HepG2 (cell line): ENCODE results near the gene TBCB. TPM values are rescaled to one million over a fixed set of nuclear protein-coding genes. Genes with fewer than 3 reads are reported as not detected.

Experiments used
- ASH2L ChIP-seq: fragments of 300-600, 200-600 bp; sonication (generic); IDR thresholded peaks from 2 replicates; pipeline ENCODE4 v1.7.0; 2017; ENCODE audit warnings: low read depth, mild to moderate bottlenecking, moderate library complexity, mixed read lengths, low read length; ENCODE audit not compliant: insufficient read length
- CAMTA2 ChIP-seq: sonication (generic); formaldehyde crosslinking; IDR thresholded peaks from 2 replicates; pipeline ENCODE4 v1.4.0; 2020; ENCODE audit warnings: mild to moderate bottlenecking, missing genetic modification reagents, borderline replicate concordance
- GABPB1 ChIP-seq: IDR thresholded peaks from 2 replicates; pipeline ENCODE4 v1.6.1; 2016; ENCODE audit warnings: mild to moderate bottlenecking, missing genetic modification reagents, moderate library complexity, missing compliant biosample characterization
- MZF1 ChIP-seq: sonication (generic); formaldehyde crosslinking; IDR thresholded peaks from 2 replicates; pipeline ENCODE4 v1.8.1; 2023; ENCODE audit warnings: mild to moderate bottlenecking, missing genetic modification reagents, borderline replicate concordance
- NFYC ChIP-seq: IDR thresholded peaks from 2 replicates; pipeline ENCODE4 v1.6.1; 2016; ENCODE audit warnings: missing genetic modification reagents, missing compliant biosample characterization
- POLR2G ChIP-seq: fragments of 200-400 bp; formaldehyde crosslinking; IDR thresholded peaks from 2 replicates; pipeline ENCODE4 v1.6.1; 2018; ENCODE audit warnings: mild to moderate bottlenecking, low read depth, low read length, moderate library complexity
- PTBP1 ChIP-seq: fragments of 200-400 bp; formaldehyde crosslinking; IDR thresholded peaks from 2 replicates; pipeline ENCODE4 v1.6.1; 2018; ENCODE audit warnings: low read length, low read depth; ENCODE audit not compliant: poor library complexity, severe bottlenecking
- TBX3 ChIP-seq: fragments of 450-650 bp; IDR thresholded peaks from 2 replicates; pipeline ENCODE4 v1.6.1; 2017; ENCODE audit warnings: antibody characterized with exemption, mild to moderate bottlenecking, inconsistent platforms, borderline replicate concordance
- ZNF274 ChIP-seq: sonication (generic); formaldehyde crosslinking; IDR thresholded peaks from 2 replicates; pipeline ENCODE4 v1.5.1; 2020; ENCODE audit warnings: mild to moderate bottlenecking, missing genetic modification reagents
- ZNF747 ChIP-seq: sonication (generic); formaldehyde crosslinking; IDR thresholded peaks from 2 replicates; pipeline ENCODE4 v1.8.1; 2023; ENCODE audit warnings: missing genetic modification reagents, mild to moderate bottlenecking, borderline replicate concordance
- polyA plus RNA-seq, 8 experiments: library from polyadenylated mRNA; depleted of rRNA in 3 of 8; stranded (reverse) in 7 of 8; unstranded in 1 of 8; fragments of >200 nt; fragmentation: Illumina TruSeq in 4 of 8; extraction: Trizol in 4 of 8; gene quantifications; 2 replicates each; pipeline versions ENCODE4 v1.2.1 to v1.2.3, GENCODE V29; 2011 to 2016; ENCODE audit warnings: low read depth in 4 of 8, missing spikeins in 1 of 8, mixed read lengths in 1 of 8; ENCODE audit not compliant: insufficient read depth in 1 of 8
- total RNA-seq, 5 experiments: library from RNA; depleted of rRNA; stranded (reverse); fragments of >200 nt; fragmentation: Illumina TruSeq; extraction: Trizol; gene quantifications; 2 replicates each; pipeline ENCODE4 v1.2.3, GENCODE V29; 2016; ENCODE audit warnings: low read depth in 1 of 5
- TF ChIP-seq, protein P1 (sequence below): sonication (generic); formaldehyde crosslinking; IDR thresholded peaks from 2 replicates; pipeline ENCODE4 v1.9.0; 2021; ENCODE audit warnings: mild to moderate bottlenecking, missing genetic modification reagents
- TF ChIP-seq, protein P2 (sequence below): sonication (generic); formaldehyde crosslinking; IDR thresholded peaks from 2 replicates; pipeline ENCODE4 v1.5.1; 2020; ENCODE audit warnings: mild to moderate bottlenecking, missing genetic modification reagents, borderline replicate concordance
- TF ChIP-seq, protein P3 (sequence below): sonication (generic); formaldehyde crosslinking; IDR thresholded peaks from 2 replicates; pipeline ENCODE4 v1.5.0; 2020; ENCODE audit warnings: mild to moderate bottlenecking, missing genetic modification reagents

Gene TBCB
- total and polyA plus RNA-seq, 2 of the 13 experiments (the other 11 are each of a cell fraction or from before 2014, with no cell fraction given) = 271 to 276 TPM

DNA sequence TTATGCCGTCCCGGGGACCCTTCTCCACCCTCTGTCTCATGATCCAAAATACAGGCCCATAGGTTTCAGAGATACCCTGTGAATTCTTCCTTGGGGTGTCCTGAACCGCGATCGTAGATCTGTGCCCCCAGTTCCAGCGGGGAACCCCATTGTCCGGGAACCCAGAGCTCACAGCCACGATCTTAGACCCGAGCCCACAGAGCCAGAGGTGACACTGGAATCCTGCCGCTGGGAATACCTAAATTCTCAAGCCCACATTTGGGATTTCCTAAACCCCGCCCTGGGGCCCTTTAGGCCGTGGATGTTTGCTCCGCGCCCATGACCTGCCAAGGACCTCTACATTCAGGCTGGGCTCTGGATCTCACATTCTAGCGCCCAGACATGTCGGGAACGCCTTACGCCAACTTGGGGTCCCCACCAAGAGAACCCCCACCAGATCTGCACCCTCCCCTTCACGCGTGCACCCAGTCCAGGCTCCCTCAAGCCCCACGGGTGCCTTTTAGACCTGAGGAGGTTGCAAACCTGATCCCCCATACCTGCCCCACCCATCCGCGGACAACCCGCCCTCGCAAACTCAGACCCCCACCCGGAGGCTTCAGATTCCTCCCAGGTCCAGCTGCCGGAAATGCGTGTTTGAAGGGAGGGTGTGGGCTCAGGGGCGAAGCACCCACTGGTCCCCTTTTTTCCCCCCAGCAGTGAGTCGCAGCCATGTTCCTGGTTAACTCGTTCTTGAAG, 25.2 kb downstream of the TBCB start (continued):
- TF ChIP-seq, protein P1, sequence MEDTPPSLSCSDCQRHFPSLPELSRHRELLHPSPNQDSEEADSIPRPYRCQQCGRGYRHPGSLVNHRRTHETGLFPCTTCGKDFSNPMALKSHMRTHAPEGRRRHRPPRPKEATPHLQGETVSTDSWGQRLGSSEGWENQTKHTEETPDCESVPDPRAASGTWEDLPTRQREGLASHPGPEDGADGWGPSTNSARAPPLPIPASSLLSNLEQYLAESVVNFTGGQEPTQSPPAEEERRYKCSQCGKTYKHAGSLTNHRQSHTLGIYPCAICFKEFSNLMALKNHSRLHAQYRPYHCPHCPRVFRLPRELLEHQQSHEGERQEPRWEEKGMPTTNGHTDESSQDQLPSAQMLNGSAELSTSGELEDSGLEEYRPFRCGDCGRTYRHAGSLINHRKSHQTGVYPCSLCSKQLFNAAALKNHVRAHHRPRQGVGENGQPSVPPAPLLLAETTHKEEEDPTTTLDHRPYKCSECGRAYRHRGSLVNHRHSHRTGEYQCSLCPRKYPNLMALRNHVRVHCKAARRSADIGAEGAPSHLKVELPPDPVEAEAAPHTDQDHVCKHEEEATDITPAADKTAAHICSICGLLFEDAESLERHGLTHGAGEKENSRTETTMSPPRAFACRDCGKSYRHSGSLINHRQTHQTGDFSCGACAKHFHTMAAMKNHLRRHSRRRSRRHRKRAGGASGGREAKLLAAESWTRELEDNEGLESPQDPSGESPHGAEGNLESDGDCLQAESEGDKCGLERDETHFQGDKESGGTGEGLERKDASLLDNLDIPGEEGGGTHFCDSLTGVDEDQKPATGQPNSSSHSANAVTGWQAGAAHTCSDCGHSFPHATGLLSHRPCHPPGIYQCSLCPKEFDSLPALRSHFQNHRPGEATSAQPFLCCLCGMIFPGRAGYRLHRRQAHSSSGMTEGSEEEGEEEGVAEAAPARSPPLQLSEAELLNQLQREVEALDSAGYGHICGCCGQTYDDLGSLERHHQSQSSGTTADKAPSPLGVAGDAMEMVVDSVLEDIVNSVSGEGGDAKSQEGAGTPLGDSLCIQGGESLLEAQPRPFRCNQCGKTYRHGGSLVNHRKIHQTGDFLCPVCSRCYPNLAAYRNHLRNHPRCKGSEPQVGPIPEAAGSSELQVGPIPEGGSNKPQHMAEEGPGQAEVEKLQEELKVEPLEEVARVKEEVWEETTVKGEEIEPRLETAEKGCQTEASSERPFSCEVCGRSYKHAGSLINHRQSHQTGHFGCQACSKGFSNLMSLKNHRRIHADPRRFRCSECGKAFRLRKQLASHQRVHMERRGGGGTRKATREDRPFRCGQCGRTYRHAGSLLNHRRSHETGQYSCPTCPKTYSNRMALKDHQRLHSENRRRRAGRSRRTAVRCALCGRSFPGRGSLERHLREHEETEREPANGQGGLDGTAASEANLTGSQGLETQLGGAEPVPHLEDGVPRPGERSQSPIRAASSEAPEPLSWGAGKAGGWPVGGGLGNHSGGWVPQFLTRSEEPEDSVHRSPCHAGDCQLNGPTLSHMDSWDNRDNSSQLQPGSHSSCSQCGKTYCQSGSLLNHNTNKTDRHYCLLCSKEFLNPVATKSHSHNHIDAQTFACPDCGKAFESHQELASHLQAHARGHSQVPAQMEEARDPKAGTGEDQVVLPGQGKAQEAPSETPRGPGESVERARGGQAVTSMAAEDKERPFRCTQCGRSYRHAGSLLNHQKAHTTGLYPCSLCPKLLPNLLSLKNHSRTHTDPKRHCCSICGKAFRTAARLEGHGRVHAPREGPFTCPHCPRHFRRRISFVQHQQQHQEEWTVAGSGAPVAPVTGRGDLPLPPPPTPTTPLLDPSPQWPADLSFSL (CRISPR knock-in tag) = 0 out of 2 replicates have a peak, but pooled peaks have one; percentile 9
- TF ChIP-seq GABPB1 (CRISPR knock-in tag) (peak; percentile 69), ZNF274 (CRISPR knock-in tag) (0 out of 2 replicates have a peak, but pooled peaks have one; percentile 19), PTBP1 (peak; percentile 45), ZNF747 (CRISPR knock-in tag) (0 out of 2 replicates have a peak, but pooled peaks have one; percentile 30), CAMTA2 (no peak), MZF1 (CRISPR knock-in tag) (no peak), POLR2G (0 out of 2 replicates have a peak, but pooled peaks have one; percentile 4), TBX3 (no peak), ASH2L (peak; percentile 7), NFYC (no peak)
- TF ChIP-seq, protein P2, sequence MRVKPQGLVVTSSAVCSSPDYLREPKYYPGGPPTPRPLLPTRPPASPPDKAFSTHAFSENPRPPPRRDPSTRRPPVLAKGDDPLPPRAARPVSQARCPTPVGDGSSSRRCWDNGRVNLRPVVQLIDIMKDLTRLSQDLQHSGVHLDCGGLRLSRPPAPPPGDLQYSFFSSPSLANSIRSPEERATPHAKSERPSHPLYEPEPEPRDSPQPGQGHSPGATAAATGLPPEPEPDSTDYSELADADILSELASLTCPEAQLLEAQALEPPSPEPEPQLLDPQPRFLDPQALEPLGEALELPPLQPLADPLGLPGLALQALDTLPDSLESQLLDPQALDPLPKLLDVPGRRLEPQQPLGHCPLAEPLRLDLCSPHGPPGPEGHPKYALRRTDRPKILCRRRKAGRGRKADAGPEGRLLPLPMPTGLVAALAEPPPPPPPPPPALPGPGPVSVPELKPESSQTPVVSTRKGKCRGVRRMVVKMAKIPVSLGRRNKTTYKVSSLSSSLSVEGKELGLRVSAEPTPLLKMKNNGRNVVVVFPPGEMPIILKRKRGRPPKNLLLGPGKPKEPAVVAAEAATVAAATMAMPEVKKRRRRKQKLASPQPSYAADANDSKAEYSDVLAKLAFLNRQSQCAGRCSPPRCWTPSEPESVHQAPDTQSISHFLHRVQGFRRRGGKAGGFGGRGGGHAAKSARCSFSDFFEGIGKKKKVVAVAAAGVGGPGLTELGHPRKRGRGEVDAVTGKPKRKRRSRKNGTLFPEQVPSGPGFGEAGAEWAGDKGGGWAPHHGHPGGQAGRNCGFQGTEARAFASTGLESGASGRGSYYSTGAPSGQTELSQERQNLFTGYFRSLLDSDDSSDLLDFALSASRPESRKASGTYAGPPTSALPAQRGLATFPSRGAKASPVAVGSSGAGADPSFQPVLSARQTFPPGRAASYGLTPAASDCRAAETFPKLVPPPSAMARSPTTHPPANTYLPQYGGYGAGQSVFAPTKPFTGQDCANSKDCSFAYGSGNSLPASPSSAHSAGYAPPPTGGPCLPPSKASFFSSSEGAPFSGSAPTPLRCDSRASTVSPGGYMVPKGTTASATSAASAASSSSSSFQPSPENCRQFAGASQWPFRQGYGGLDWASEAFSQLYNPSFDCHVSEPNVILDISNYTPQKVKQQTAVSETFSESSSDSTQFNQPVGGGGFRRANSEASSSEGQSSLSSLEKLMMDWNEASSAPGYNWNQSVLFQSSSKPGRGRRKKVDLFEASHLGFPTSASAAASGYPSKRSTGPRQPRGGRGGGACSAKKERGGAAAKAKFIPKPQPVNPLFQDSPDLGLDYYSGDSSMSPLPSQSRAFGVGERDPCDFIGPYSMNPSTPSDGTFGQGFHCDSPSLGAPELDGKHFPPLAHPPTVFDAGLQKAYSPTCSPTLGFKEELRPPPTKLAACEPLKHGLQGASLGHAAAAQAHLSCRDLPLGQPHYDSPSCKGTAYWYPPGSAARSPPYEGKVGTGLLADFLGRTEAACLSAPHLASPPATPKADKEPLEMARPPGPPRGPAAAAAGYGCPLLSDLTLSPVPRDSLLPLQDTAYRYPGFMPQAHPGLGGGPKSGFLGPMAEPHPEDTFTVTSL (CRISPR knock-in tag) = 0 out of 2 replicates have a peak, but pooled peaks have one; percentile 2
- TF ChIP-seq, protein P3, sequence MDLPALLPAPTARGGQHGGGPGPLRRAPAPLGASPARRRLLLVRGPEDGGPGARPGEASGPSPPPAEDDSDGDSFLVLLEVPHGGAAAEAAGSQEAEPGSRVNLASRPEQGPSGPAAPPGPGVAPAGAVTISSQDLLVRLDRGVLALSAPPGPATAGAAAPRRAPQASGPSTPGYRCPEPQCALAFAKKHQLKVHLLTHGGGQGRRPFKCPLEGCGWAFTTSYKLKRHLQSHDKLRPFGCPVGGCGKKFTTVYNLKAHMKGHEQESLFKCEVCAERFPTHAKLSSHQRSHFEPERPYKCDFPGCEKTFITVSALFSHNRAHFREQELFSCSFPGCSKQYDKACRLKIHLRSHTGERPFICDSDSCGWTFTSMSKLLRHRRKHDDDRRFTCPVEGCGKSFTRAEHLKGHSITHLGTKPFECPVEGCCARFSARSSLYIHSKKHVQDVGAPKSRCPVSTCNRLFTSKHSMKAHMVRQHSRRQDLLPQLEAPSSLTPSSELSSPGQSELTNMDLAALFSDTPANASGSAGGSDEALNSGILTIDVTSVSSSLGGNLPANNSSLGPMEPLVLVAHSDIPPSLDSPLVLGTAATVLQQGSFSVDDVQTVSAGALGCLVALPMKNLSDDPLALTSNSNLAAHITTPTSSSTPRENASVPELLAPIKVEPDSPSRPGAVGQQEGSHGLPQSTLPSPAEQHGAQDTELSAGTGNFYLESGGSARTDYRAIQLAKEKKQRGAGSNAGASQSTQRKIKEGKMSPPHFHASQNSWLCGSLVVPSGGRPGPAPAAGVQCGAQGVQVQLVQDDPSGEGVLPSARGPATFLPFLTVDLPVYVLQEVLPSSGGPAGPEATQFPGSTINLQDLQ (CRISPR knock-in tag) = 0 out of 2 replicates have a peak, but pooled peaks have one; percentile 31
